GM18873 (cell line): Measurements from ENCODE around the gene DNMT3B.
"Not testable (repeated sequence)": the region's sequence is repeated elsewhere in the genome, so short reads cannot be mapped to it uniquely, and the experiment has no call there.

Source experiments
- ATAC-seq: cut with Tn5 transposase; IDR thresholded peaks from one replicate; pipeline ENCODE4 v1.9.1; 2021; ENCODE audit warnings: mild to moderate bottlenecking, moderate library complexity, moderate number of reproducible peaks; ENCODE audit not compliant: unreplicated experiment, low FRiP score

Gene DNMT3B

GRCh38 chr20:32761831-32762753, at the start of gene DNMT3B:
Gene DNMT3B (plus strand): TSS chr20:32762385. CDS start chr20:32780324, 17,939 bp downstream.
- ATAC-seq, result no peak

- no peak for ATAC-seq
Observed at GRCh38 chr20:32718749-32719348, 43.3 kb upstream of the DNMT3B start.

- ATAC-seq, result no peak
Observed at GRCh38 chr20:32727683-32728082, 34.5 kb upstream of the DNMT3B start.

GRCh38 chr20:32728435-32728834, 33.8 kb upstream of the DNMT3B start:
- not testable (repeated sequence) for ATAC-seq

- not testable (repeated sequence) for ATAC-seq
Observed at GRCh38 chr20:32729334-32729733, 32.9 kb upstream of the DNMT3B start.

- no peak for ATAC-seq
Observed at GRCh38 chr20:32731882-32732266, 30.3 kb upstream of the DNMT3B start.

GRCh38 chr20:32737371-32738223, 24.6 kb upstream of the DNMT3B start:
- no peak for ATAC-seq

- no peak for ATAC-seq
Observed at GRCh38 chr20:32741151-32741550, 21.0 kb upstream of the DNMT3B start.

- no peak for ATAC-seq
Observed at GRCh38 chr20:32742322-32743236, 19.6 kb upstream of the DNMT3B start.

GRCh38 chr20:32743237-32744112, 18.7 kb upstream of the DNMT3B start, which contains the start of gene COMMD7:
Gene COMMD7 (minus strand): TSS chr20:32743467. CDS start chr20:32743391, 76 bp downstream.
- no peak for ATAC-seq

- no peak for ATAC-seq
Observed at GRCh38 chr20:32749914-32750637, 12.1 kb upstream of the DNMT3B start.

- no peak for ATAC-seq
Observed at GRCh38 chr20:32751293-32751692, 10.9 kb upstream of the DNMT3B start.

- no peak for ATAC-seq
Observed at GRCh38 chr20:32751702-32752457, 10.3 kb upstream of the DNMT3B start.

GRCh38 chr20:32752458-32753250, 9.5 kb upstream of the DNMT3B start:
- ATAC-seq, result no peak

GRCh38 chr20:32753731-32754130, 8.5 kb upstream of the DNMT3B start:
- ATAC-seq, result no peak

GRCh38 chr20:32756156-32756555, 6.0 kb upstream of the DNMT3B start:
- ATAC-seq, result no peak

GRCh38 chr20:32761417-32761830, 761 bp upstream of the DNMT3B start:
- no peak for ATAC-seq
